H1 (cell line): ENCODE data around the gene EXOC2.

Source experiments
- EP300 ChIP-seq, 2 experiments: IDR thresholded peaks; 1 replicate in 1 of 2; 2 replicates in 1 of 2; pipeline ENCODE4 v1.6.1; 2011 to 2012; ENCODE audit warnings: low read depth in 2 of 2, low read length in 2 of 2, mild to moderate bottlenecking in 2 of 2, borderline replicate concordance in 1 of 2, inconsistent platforms in 1 of 2, moderate library complexity in 1 of 2
- TAF1 ChIP-seq: IDR thresholded peaks from 2 replicates; pipeline ENCODE4 v1.6.1; 2011; ENCODE audit warnings: mild to moderate bottlenecking, low read depth, low read length
- TCF12 ChIP-seq: IDR thresholded peaks from 2 replicates; pipeline ENCODE4 v1.6.1; 2011; ENCODE audit warnings: low read depth, mild to moderate bottlenecking, low read length

DNA sequence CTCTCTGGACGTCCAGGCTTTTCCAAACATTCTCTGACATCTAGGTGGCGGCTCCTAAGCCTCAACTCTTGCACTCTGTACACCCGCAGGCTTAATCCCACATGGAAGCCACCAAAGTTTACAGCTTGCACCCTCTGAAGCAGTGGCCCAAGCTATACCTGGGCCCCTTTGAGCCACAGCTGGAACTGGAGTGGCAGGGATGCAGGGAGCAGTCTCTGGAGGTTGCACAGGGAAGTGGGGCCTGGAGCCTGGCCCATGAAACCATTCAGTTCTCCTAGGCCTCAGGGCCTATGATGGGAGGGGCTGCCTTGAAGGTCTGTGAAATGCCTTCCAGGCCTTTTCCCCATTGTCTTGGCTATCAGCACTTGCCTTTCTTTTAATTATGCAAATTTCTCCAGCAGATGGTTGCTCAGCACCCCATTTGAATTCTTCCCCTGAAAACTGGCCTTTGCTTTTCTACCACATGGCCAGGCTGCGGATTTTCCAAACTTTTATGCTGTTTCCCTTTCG lies 236.5 kb downstream of the EXOC2 start:
- TF ChIP-seq TAF1 (no peak), TCF12 (no peak), EP300 (IDR thresholded peaks at IDR 0.05; ENCODE audit: borderline replicate concordance in 1 of 2, low read depth in 2 of 2, low read length in 2 of 2) (no peak)
